ENCODE measurements around the gene SULT1C3. TPM values are rescaled to one million over a fixed set of nuclear protein-coding genes. Genes with fewer than 3 reads are reported as not detected.

Gene SULT1C3
- total RNA-seq, 1 experiment from 2014 or later, result not detected

- BruUV-seq (replicated peaks), result no TSS peak
- CTCF ChIA-PET, result no interaction called here
- TF ChIP-seq CTCF (IDR thresholded peaks at IDR 0.05; ENCODE audit: unreplicated experiment), result no peak
- Mint-ChIP-seq H3K36me3 (ENCODE audit: insufficient read depth, unreplicated experiment) (peaks cover 5% of the 10 kb centered on the region), H3K4me3 (ENCODE audit: unreplicated experiment) (no peak overlapping the region), H3K27ac (ENCODE audit: low read depth, unreplicated experiment) (no peak overlapping the region), H3K27me3 (ENCODE audit: insufficient read depth, unreplicated experiment) (no peaks in the 10 kb centered on the region), H3K9me3 (ENCODE audit: unreplicated experiment) (peaks cover 7% of the 10 kb centered on the region), H3K4me1 (ENCODE audit: insufficient read depth, unreplicated experiment) (no peaks in the 10 kb centered on the region)
- intact Hi-C loops (cut with micrococcal nuclease), result no loop called here
- POLR2A ChIA-PET, result no interaction called here
- DNase-seq (ENCODE audit: unreplicated experiment), result no peak
Observed at GRCh38 chr2:108236676-108237335, 3.0 kb upstream of the SULT1C3 start.

- POLR2A ChIA-PET, result no interaction called here
- CTCF ChIA-PET, result interaction anchor here (0.6 kb wide), 1 partner anchor 1555 kb away, joined by 6 read pairs; no protein-coding TSS in a partner anchor
- Mint-ChIP-seq H3K4me1 (ENCODE audit: insufficient read depth, unreplicated experiment) (no peaks in the 10 kb centered on the region), H3K36me3 (ENCODE audit: insufficient read depth, unreplicated experiment) (no peaks in the 10 kb centered on the region), H3K27me3 (ENCODE audit: insufficient read depth, unreplicated experiment) (no peaks in the 10 kb centered on the region), H3K4me3 (ENCODE audit: unreplicated experiment) (no peak overlapping the region), H3K27ac (ENCODE audit: low read depth, unreplicated experiment) (no peak overlapping the region), H3K9me3 (ENCODE audit: unreplicated experiment) (no peaks in the 10 kb centered on the region)
- no TSS peak for BruUV-seq (replicated peaks)
- DNase-seq (ENCODE audit: unreplicated experiment), result no peak
- TF ChIP-seq CTCF (IDR thresholded peaks at IDR 0.05; ENCODE audit: unreplicated experiment), result no peak
- intact Hi-C loops (cut with micrococcal nuclease), result no loop called here
Observed at GRCh38 chr2:108240966-108241365, 1.2 kb downstream of the SULT1C3 start.

GRCh38 chr2:108243566-108243965 is 3.8 kb downstream of the SULT1C3 start:
- ChIA-PET POLR2A (interaction anchor here (0.6 to 1.3 kb wide), 3 partner anchors 9 to 74 kb away, joined by 3 to 4 read pairs (median 3); no protein-coding TSS in a partner anchor), CTCF (interaction anchor here (0.8 kb wide), 1 partner anchor 10 kb away, joined by 3 read pairs; no protein-coding TSS in a partner anchor)
- Mint-ChIP-seq H3K4me3 (ENCODE audit: unreplicated experiment) (no peak overlapping the region), H3K27ac (ENCODE audit: low read depth, unreplicated experiment) (no peak overlapping the region), H3K36me3 (ENCODE audit: insufficient read depth, unreplicated experiment) (no peaks in the 10 kb centered on the region), H3K9me3 (ENCODE audit: unreplicated experiment) (no peaks in the 10 kb centered on the region), H3K27me3 (ENCODE audit: insufficient read depth, unreplicated experiment) (no peaks in the 10 kb centered on the region), H3K4me1 (ENCODE audit: insufficient read depth, unreplicated experiment) (no peaks in the 10 kb centered on the region)
- DNase-seq (ENCODE audit: unreplicated experiment), result no peak
- intact Hi-C loops (cut with micrococcal nuclease), result no loop called here
- TF ChIP-seq CTCF (IDR thresholded peaks at IDR 0.05; ENCODE audit: unreplicated experiment), result no peak
- BruUV-seq (replicated peaks), result no TSS peak

GRCh38 chr2:108244667-108245414 is 5.1 kb downstream of the SULT1C3 start:
- ChIA-PET CTCF (interaction anchor here (0.6 kb wide), 1 partner anchor 125 kb away, joined by 3 read pairs; no protein-coding TSS in a partner anchor), POLR2A (interaction anchor here (1.3 kb wide), 1 partner anchor 8 kb away, joined by 4 read pairs; no protein-coding TSS in a partner anchor)
- Mint-ChIP-seq H3K4me1 (ENCODE audit: insufficient read depth, unreplicated experiment) (no peaks in the 10 kb centered on the region), H3K27me3 (ENCODE audit: insufficient read depth, unreplicated experiment) (no peaks in the 10 kb centered on the region), H3K9me3 (ENCODE audit: unreplicated experiment) (no peaks in the 10 kb centered on the region), H3K4me3 (ENCODE audit: unreplicated experiment) (no peak overlapping the region), H3K36me3 (ENCODE audit: insufficient read depth, unreplicated experiment) (no peaks in the 10 kb centered on the region), H3K27ac (ENCODE audit: low read depth, unreplicated experiment) (no peak overlapping the region)
- no peak for DNase-seq (ENCODE audit: unreplicated experiment)
- no peak for TF ChIP-seq CTCF (IDR thresholded peaks at IDR 0.05; ENCODE audit: unreplicated experiment)
- intact Hi-C loops (cut with micrococcal nuclease), result no loop called here
- no TSS peak for BruUV-seq (replicated peaks)

Data from MCF 10A (cell line).